ENCODE data around the gene PLXND1. TPM values are rescaled to one million over a fixed set of nuclear protein-coding genes. Genes with fewer than 3 reads are reported as not detected.

PLXND1 gene
- total RNA-seq, 1 donor from 2014 or later, result 9.0 TPM

GRCh38 chr3:129577925-129578786, 28.3 kb downstream of the PLXND1 start:
- H3F3A ChIP-seq (ENCODE audit: low read depth), result no peaks in the 10 kb centered on the region
- H3K9me3 Mint-ChIP-seq, result no peaks in the 10 kb centered on the region
- TF ChIP-seq EZH2 (IDR thresholded peaks at IDR 0.05), result no peak
- no peak for TF ChIP-seq CTCF (IDR thresholded peaks at IDR 0.05)
- no peak for TF ChIP-seq EZH2phosphoT487 (IDR thresholded peaks at IDR 0.05)
- no peaks in the 10 kb centered on the region for H3K36me3 Mint-ChIP-seq
- no peak overlapping the region for H3K4me3 ChIP-seq
- H3K27ac ChIP-seq, result no peak overlapping the region
- H2AFZ ChIP-seq (replicated peaks), result no peak overlapping the region
- H3K79me2 ChIP-seq (ENCODE audit: low read depth), result no peaks in the 10 kb centered on the region
- no peak for DNase-seq (ENCODE audit: low spot score)
- H3K4me2 ChIP-seq, result no peak overlapping the region
- peaks cover 18% of the 10 kb centered on the region for H3K4me1 ChIP-seq
- no peaks in the 10 kb centered on the region for H3K27me3 ChIP-seq
- peaks cover 8% of the 10 kb centered on the region for H3K4me1 Mint-ChIP-seq
- no peaks in the 10 kb centered on the region for H3K9me3 ChIP-seq (ENCODE audit: low read depth)
- H3K36me3 ChIP-seq, result no peaks in the 10 kb centered on the region
- peaks cover 12% of the 10 kb centered on the region for H3K27me3 Mint-ChIP-seq (ENCODE audit: insufficient read depth, low read depth)
- no peaks in the 10 kb centered on the region for H4K20me1 ChIP-seq (ENCODE audit: low read depth)
- H3K4me3 Mint-ChIP-seq, result no peak overlapping the region
- H3K27ac Mint-ChIP-seq, result no peak overlapping the region
- H3K9ac ChIP-seq, result no peak overlapping the region

- Histone ChIP-seq H4K20me1 (ENCODE audit: low read depth) (no peaks in the 10 kb centered on the region), H3K4me2 (no peak overlapping the region), H3K27ac (no peak overlapping the region), H3K4me1 (peaks cover 16% of the 10 kb centered on the region), H2AFZ (replicated peaks) (no peak overlapping the region), H3K9me3 (ENCODE audit: low read depth) (no peaks in the 10 kb centered on the region), H3K4me3 (no peak overlapping the region), H3K36me3 (no peaks in the 10 kb centered on the region), H3K27me3 (no peaks in the 10 kb centered on the region), H3K79me2 (ENCODE audit: low read depth) (no peaks in the 10 kb centered on the region), H3K9ac (no peak overlapping the region), H3F3A (ENCODE audit: low read depth) (no peaks in the 10 kb centered on the region)
- TF ChIP-seq CTCF (IDR thresholded peaks at IDR 0.05) (no peak), EZH2 (IDR thresholded peaks at IDR 0.05) (no peak), EZH2phosphoT487 (IDR thresholded peaks at IDR 0.05) (no peak)
- H3K27me3 Mint-ChIP-seq (ENCODE audit: insufficient read depth, low read depth), result peaks cover 11% of the 10 kb centered on the region
- H3K4me1 Mint-ChIP-seq, result peaks cover 8% of the 10 kb centered on the region
- no peaks in the 10 kb centered on the region for H3K9me3 Mint-ChIP-seq
- no peak overlapping the region for H3K4me3 Mint-ChIP-seq
- H3K36me3 Mint-ChIP-seq, result no peaks in the 10 kb centered on the region
- no peak for DNase-seq (ENCODE audit: low spot score)
- no peak overlapping the region for H3K27ac Mint-ChIP-seq
Measured at GRCh38 chr3:129577366-129577765, 29.1 kb downstream of the PLXND1 start.

- Histone ChIP-seq H2AFZ (replicated peaks) (no peak overlapping the region), H3K4me3 (no peak overlapping the region), H4K20me1 (ENCODE audit: low read depth) (no peaks in the 10 kb centered on the region), H3K9ac (no peak overlapping the region), H3K27ac (no peak overlapping the region), H3K4me1 (peaks cover 10% of the 10 kb centered on the region), H3K79me2 (ENCODE audit: low read depth) (no peaks in the 10 kb centered on the region), H3K9me3 (ENCODE audit: low read depth) (no peaks in the 10 kb centered on the region), H3F3A (ENCODE audit: low read depth) (no peaks in the 10 kb centered on the region), H3K36me3 (no peaks in the 10 kb centered on the region), H3K4me2 (no peak overlapping the region), H3K27me3 (no peaks in the 10 kb centered on the region)
- TF ChIP-seq EZH2 (IDR thresholded peaks at IDR 0.05) (no peak), EZH2phosphoT487 (IDR thresholded peaks at IDR 0.05) (no peak), CTCF (IDR thresholded peaks at IDR 0.05) (no peak)
- no peak for DNase-seq (ENCODE audit: low spot score)
- Mint-ChIP-seq H3K9me3 (no peaks in the 10 kb centered on the region), H3K36me3 (no peaks in the 10 kb centered on the region), H3K27me3 (ENCODE audit: insufficient read depth, low read depth) (peaks cover 11% of the 10 kb centered on the region), H3K4me3 (peak overlapping the region; percentile 64), H3K4me1 (peaks cover 8% of the 10 kb centered on the region), H3K27ac (no peak overlapping the region)
Measured at GRCh38 chr3:129576514-129577352, 29.7 kb downstream of the PLXND1 start.

Measured in neural progenitor cell (in vitro differentiated cells).